Duodenal mucosa (tissue), 2 donors: Measurements from ENCODE around the gene JUND.

Source experiments
- H3K27ac ChIP-seq: one replicate; pipeline ENCODE4 v1.7.0; 2013; ENCODE audit warnings: low read depth, low read length
- H3K27me3 ChIP-seq, 2 donors: one replicate each; pipeline ENCODE4 v1.7.0; 2013; ENCODE audit warnings: low read length in 2 of 2, control low read depth in 1 of 2; ENCODE audit not compliant: insufficient read depth in 2 of 2, control insufficient read depth in 1 of 2
- H3K36me3 ChIP-seq, 2 donors: one replicate each; pipeline ENCODE4 v1.7.0; 2013; ENCODE audit warnings: low read length in 2 of 2, control low read depth in 1 of 2; ENCODE audit not compliant: insufficient read depth in 2 of 2, control insufficient read depth in 1 of 2
- H3K4me1 ChIP-seq, 2 donors: one replicate each; pipeline ENCODE4 v1.7.0; 2013; ENCODE audit warnings: low read length in 2 of 2, control low read depth in 1 of 2; ENCODE audit not compliant: insufficient read depth in 2 of 2, control insufficient read depth in 1 of 2
- H3K4me3 ChIP-seq, 2 donors: one replicate each; pipeline ENCODE4 v1.7.0; 2013; ENCODE audit warnings: low read length in 2 of 2, low read depth in 1 of 2
- H3K9ac ChIP-seq, 2 donors: one replicate each; pipeline ENCODE4 v1.7.0; 2013; ENCODE audit warnings: low read length in 2 of 2, low read depth in 1 of 2
- H3K9me3 ChIP-seq, 2 donors: one replicate each; pipeline ENCODE4 v1.7.0; 2013; ENCODE audit warnings: low read length in 2 of 2, control low read depth in 1 of 2; ENCODE audit not compliant: control insufficient read depth in 1 of 2

Gene JUND

DNA sequence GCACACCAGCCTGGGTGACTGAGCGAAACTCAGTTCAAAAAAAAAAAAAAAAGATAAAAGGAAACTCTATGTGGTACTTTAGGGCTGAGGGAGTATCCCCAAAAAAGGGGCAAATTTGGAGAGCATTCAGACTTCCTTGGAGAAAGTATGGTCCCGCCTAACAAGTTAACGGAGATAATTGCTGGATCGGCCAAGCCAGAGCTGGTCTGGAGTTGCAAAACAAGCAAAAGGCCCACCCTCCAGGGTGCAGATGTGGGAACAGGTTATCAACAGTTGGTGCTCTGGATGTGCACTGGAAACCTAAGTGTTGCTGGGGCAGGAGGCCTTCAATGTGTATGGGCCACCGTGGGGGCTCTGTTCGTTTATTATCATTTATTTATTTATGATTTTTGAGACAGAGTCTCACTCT, 10.0 kb downstream of the JUND start:
- Histone ChIP-seq H3K4me3 (no peak overlapping the region), H3K27ac (no peak overlapping the region), H3K9ac (no peak overlapping the region), H3K27me3 (no peaks in the 10 kb centered on the region), H3K36me3 (peaks cover 13 to 20% of the 10 kb centered on the region in 2 donors), H3K4me1 (peaks cover 11 to 27% of the 10 kb centered on the region in 2 donors), H3K9me3 (no peaks in the 10 kb centered on the region)

- Histone ChIP-seq H3K4me1 (peaks cover 5 to 16% of the 10 kb centered on the region in 2 donors), H3K9me3 (no peaks in the 10 kb centered on the region), H3K27ac (no peak overlapping the region), H3K27me3 (no peaks in the 10 kb centered on the region), H3K9ac (no peak overlapping the region), H3K4me3 (no peak overlapping the region), H3K36me3 (peaks cover 9 to 26% of the 10 kb centered on the region in 2 donors)
Observed at GRCh38 chr19:18270326-18270725, 11.1 kb downstream of the JUND start.

DNA sequence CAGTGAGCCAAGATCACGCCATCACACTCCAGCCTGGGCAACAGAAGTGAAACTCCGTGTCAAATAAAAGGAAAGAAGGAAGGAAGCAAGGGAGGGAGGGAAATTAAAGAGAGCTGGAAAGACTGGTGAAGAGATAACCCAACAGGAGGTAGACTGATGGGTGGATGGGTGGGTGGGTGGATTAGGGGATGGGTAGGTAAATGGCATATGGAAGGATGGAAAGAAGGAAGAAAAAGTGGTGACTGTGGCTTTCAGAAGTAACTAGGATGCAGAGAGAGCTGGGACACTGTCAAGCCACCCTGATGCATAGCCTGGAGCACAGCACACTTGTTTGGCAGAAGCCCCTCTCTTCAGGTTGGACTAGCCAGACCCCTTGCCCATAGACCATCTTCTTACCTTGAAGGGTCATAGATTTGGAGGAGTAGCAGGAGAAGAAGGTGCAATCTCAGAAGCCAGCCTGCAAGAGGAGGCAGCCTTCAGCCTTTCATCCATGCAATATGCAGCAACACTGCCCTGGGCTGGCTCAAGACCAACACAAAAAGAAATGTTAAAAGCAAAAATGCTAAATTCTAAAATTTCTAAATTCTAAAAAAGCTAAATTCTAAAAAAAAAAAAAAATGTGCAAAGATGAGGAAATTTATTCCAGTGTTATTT, 12.2 kb downstream of the JUND start:
- Histone ChIP-seq H3K4me3 (no peak overlapping the region), H3K36me3 (peaks cover 9 to 36% of the 10 kb centered on the region in 2 donors)

GRCh38 chr19:18266771-18267686, 14.4 kb downstream of the JUND start:
- no peak overlapping the region for H3K27ac ChIP-seq
- H3K27me3 ChIP-seq, result no peaks in the 10 kb centered on the region
- H3K36me3 ChIP-seq, result peaks cover 9 to 34% of the 10 kb centered on the region in 2 donors
- H3K4me1 ChIP-seq, result no peaks in the 10 kb centered on the region
- H3K9me3 ChIP-seq, result no peaks in the 10 kb centered on the region
- H3K9ac ChIP-seq, result no peak overlapping the region
- no peak overlapping the region for H3K4me3 ChIP-seq

More for the DNA sequence above, 12.2 kb downstream of the JUND start:
- Histone ChIP-seq H3K4me1 (peaks cover 0 to 5% of the 10 kb centered on the region in 2 donors), H3K27me3 (no peaks in the 10 kb centered on the region), H3K27ac (no peak overlapping the region), H3K9ac (no peak overlapping the region), H3K9me3 (no peaks in the 10 kb centered on the region)

- Histone ChIP-seq H3K9me3 (no peaks in the 10 kb centered on the region), H3K9ac (no peak overlapping the region), H3K4me3 (no peak overlapping the region), H3K4me1 (no peaks in the 10 kb centered on the region), H3K27me3 (no peaks in the 10 kb centered on the region), H3K36me3 (peaks cover 9 to 34% of the 10 kb centered on the region in 2 donors), H3K27ac (no peak overlapping the region)
Observed at GRCh38 chr19:18265582-18265981, 15.8 kb downstream of the JUND start.

- no peaks in the 10 kb centered on the region for H3K27me3 ChIP-seq
- no peak overlapping the region for H3K27ac ChIP-seq
- no peak overlapping the region for H3K4me3 ChIP-seq
- no peak overlapping the region for H3K9ac ChIP-seq
- H3K36me3 ChIP-seq, result peaks cover 9 to 34% of the 10 kb centered on the region in 2 donors
- H3K9me3 ChIP-seq, result no peaks in the 10 kb centered on the region
- H3K4me1 ChIP-seq, result no peaks in the 10 kb centered on the region
Observed at GRCh38 chr19:18264971-18265540, 16.4 kb downstream of the JUND start.

GRCh38 chr19:18264137-18264854, 17.1 kb downstream of the JUND start:
- no peak overlapping the region for H3K9ac ChIP-seq
- no peak overlapping the region for H3K4me3 ChIP-seq
- H3K27ac ChIP-seq, result no peak overlapping the region
- no peaks in the 10 kb centered on the region for H3K9me3 ChIP-seq
- no peaks in the 10 kb centered on the region for H3K4me1 ChIP-seq
- peaks cover 9 to 33% of the 10 kb centered on the region in 2 donors for H3K36me3 ChIP-seq
- H3K27me3 ChIP-seq, result no peaks in the 10 kb centered on the region

DNA sequence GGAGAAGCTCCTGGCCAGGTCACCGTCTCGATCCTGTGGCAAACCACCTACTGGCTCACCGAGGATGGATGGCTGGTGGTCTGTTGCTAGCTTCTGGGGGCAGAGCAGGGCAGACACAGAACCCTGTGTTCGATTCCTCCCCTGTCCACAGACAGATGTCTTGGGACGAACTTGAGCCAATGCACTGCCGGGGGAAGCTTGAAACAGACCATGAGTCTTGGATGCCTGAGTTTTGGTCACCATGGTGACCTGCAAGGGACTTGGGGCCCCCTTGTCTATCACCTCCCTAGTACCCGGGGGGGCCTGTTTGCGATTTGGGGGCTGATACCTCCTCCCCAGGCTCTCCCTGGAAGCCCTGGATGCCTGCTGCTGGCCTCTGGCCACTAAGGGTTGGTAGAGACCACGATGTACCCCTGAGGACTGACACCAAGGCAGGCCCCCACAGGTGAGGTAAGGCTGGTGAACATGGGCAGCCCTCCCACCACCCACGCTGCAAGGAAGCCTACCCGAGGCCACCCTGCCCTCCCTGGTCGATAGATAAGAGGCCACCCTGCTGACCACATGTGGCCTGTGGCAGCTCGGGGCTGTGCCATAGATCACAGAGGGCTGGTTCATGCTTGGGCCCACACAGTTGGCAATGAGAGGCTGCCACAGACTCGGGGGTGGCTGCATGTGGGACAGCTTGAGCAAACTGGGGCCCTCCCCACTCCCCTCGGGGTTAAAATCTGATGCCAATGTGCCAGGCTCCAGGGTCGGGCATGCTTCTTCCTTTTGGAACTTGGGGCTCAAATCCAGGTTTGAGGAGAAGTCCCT, 17.9 kb downstream of the JUND start:
- no peaks in the 10 kb centered on the region for H3K9me3 ChIP-seq
- no peak overlapping the region for H3K27ac ChIP-seq
- no peak overlapping the region for H3K9ac ChIP-seq
- no peak overlapping the region for H3K4me3 ChIP-seq
- no peaks in the 10 kb centered on the region for H3K4me1 ChIP-seq
- peaks cover 9 to 30% of the 10 kb centered on the region in 2 donors for H3K36me3 ChIP-seq
- no peaks in the 10 kb centered on the region for H3K27me3 ChIP-seq

DNA sequence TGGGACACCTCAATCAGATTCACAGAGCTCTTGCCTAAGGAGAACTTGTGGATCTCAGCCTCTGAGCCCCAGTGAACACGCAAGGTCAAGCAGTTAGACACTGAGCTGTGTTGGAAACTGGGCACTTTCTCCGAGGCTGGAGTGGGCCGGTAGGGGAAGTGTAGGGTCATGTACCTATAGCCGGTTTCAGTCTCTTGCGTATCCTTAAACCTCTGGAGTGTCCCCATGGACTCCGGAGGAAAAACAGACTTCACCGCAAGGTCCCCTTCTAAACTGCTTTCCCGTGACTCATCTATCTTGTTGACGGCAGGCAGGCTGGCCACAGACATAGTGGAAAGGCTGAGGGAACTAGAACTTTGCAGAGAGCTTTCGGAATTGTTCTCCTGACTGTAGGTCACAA, 18.5 kb downstream of the JUND start:
- H3K36me3 ChIP-seq, result peaks cover 7 to 30% of the 10 kb centered on the region in 2 donors
- H3K9me3 ChIP-seq, result no peaks in the 10 kb centered on the region
- H3K4me1 ChIP-seq, result no peaks in the 10 kb centered on the region
- H3K27me3 ChIP-seq, result no peaks in the 10 kb centered on the region
- no peak overlapping the region for H3K4me3 ChIP-seq
- no peak overlapping the region for H3K27ac ChIP-seq
- no peak overlapping the region for H3K9ac ChIP-seq
